GM21825 (cell line): ENCODE measurements around the gene LGI4.
A peak's percentile ranks its signal among the peaks of the same experiment; 100 is the strongest.
"Not testable (repeated sequence)": the region's sequence is repeated elsewhere in the genome, so short reads cannot be mapped to it uniquely, and the experiment has no call there.

Experiments
- ATAC-seq: cut with Tn5 transposase; IDR thresholded peaks from one replicate; pipeline ENCODE4 v1.9.1; 2021; ENCODE audit warnings: mild to moderate bottlenecking, moderate library complexity; ENCODE audit not compliant: unreplicated experiment

LGI4 gene

GRCh38 chr19:35142606-35143230, 7.9 kb upstream of the LGI4 start:
- no peak for ATAC-seq

GRCh38 chr19:35141837-35142605, 7.2 kb upstream of the LGI4 start:
- no peak for ATAC-seq

GRCh38 chr19:35140962-35141836, 6.3 kb upstream of the LGI4 start:
- peak; percentile 58 for ATAC-seq

- no peak for ATAC-seq
Measured at GRCh38 chr19:35140207-35140961, 5.5 kb upstream of the LGI4 start.

- no peak for ATAC-seq
Measured at GRCh38 chr19:35138305-35138892, 3.5 kb upstream of the LGI4 start, which contains the start of gene FXYD1. Gene FXYD1, plus strand, starts transcription at chr19:35138824. Its CDS starts 1,256 bp downstream, at chr19:35140080.

- no peak for ATAC-seq
Measured at GRCh38 chr19:35136977-35137702, 2.3 kb upstream of the LGI4 start.

- ATAC-seq, result no peak
Measured at GRCh38 chr19:35136231-35136630, 1.4 kb upstream of the LGI4 start.

- ATAC-seq, result no peak
Measured at GRCh38 chr19:35135389-35135909, 590 bp upstream of the LGI4 start.

GRCh38 chr19:35133826-35134225, 1.0 kb downstream of the LGI4 start:
- ATAC-seq, result no peak

- ATAC-seq, result no peak
Measured at GRCh38 chr19:35132254-35132653, 2.6 kb downstream of the LGI4 start.

- ATAC-seq, result no peak
Measured at GRCh38 chr19:35130761-35131720, 3.8 kb downstream of the LGI4 start.

GRCh38 chr19:35129724-35130274, 5.1 kb downstream of the LGI4 start:
- not testable (repeated sequence) for ATAC-seq

- ATAC-seq, result no peak
Measured at GRCh38 chr19:35128398-35129057, 6.3 kb downstream of the LGI4 start.

- no peak for ATAC-seq
Measured at GRCh38 chr19:35127871-35128270, 7.0 kb downstream of the LGI4 start.

GRCh38 chr19:35126624-35126959, 8.3 kb downstream of the LGI4 start:
- no peak for ATAC-seq

GRCh38 chr19:35125749-35126623, 8.9 kb downstream of the LGI4 start:
- no peak for ATAC-seq

GRCh38 chr19:35125270-35125717, 9.6 kb downstream of the LGI4 start:
- no peak for ATAC-seq
